ENCODE results near the gene ABHD4. TPM values are rescaled to one million over a fixed set of nuclear protein-coding genes. Genes with fewer than 3 reads are reported as not detected.

ABHD4 gene
- total RNA-seq, 1 experiment from 2014 or later = 10.3 TPM

GRCh38 chr14:22640192-22640591, 42.1 kb downstream of the ABHD4 start:
- Mint-ChIP-seq H3K27me3 (ENCODE audit: insufficient read depth, unreplicated experiment) (no peaks in the 10 kb centered on the region), H3K9me3 (ENCODE audit: unreplicated experiment) (no peaks in the 10 kb centered on the region), H3K4me3 (ENCODE audit: unreplicated experiment) (no peak overlapping the region), H3K4me1 (ENCODE audit: insufficient read depth, unreplicated experiment) (peaks cover 21% of the 10 kb centered on the region), H3K27ac (ENCODE audit: low read depth, unreplicated experiment) (no peak overlapping the region), H3K36me3 (ENCODE audit: insufficient read depth, unreplicated experiment) (no peaks in the 10 kb centered on the region)
- no peak for TF ChIP-seq CTCF (IDR thresholded peaks at IDR 0.05; ENCODE audit: unreplicated experiment)
- ChIA-PET POLR2A (no interaction called here), CTCF (interaction anchor here (1.0 to 1.6 kb wide), 3 partner anchors 11 to 70 kb away, joined by 3 to 8 read pairs (median 6); no protein-coding TSS in a partner anchor)
- intact Hi-C loops (cut with micrococcal nuclease) = no loop called here
- no peak for DNase-seq (ENCODE audit: unreplicated experiment)
- BruUV-seq (replicated peaks) = no TSS peak

DNA sequence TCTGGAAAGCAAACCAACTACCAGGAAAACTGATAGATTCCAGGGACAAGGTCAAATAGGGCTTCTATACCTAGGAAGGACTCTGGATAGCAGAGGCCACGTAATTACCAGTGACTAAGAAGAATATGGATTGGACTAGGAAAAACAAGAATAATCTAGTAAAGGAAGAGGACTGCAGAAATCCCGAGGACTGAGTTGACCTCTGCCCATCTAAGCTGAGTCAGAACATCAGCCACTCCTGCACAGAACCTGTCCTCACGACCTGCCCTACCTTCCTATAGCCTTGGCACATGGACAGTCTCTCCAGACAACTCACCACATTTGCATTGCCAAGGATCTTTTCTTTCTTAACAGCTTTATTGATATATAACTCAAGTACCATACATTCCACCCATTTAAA, 43.7 kb downstream of the ABHD4 start:
- no peaks in the 10 kb centered on the region for H3K27me3 Mint-ChIP-seq (ENCODE audit: insufficient read depth, unreplicated experiment)
- H3K36me3 Mint-ChIP-seq (ENCODE audit: insufficient read depth, unreplicated experiment) = no peaks in the 10 kb centered on the region
- H3K9me3 Mint-ChIP-seq (ENCODE audit: unreplicated experiment) = no peaks in the 10 kb centered on the region
- H3K27ac Mint-ChIP-seq (ENCODE audit: low read depth, unreplicated experiment) = no peak overlapping the region
- TF ChIP-seq CTCF (IDR thresholded peaks at IDR 0.05; ENCODE audit: unreplicated experiment) = no peak
- POLR2A ChIA-PET = interaction anchor here (1.2 to 2.2 kb wide), 4 partner anchors 9 to 52 kb away, joined by 4 to 10 read pairs (median 7); partner anchors contain the start of genes ABHD4 and DAD1
- H3K4me1 Mint-ChIP-seq (ENCODE audit: insufficient read depth, unreplicated experiment) = peaks cover 34% of the 10 kb centered on the region
- CTCF ChIA-PET = interaction anchor here (0.6 to 2.8 kb wide), 9 partner anchors 9 to 781 kb away, joined by 3 to 28 read pairs (median 4); partner anchors contain the start of gene ABHD4
- intact Hi-C loops (cut with micrococcal nuclease) = no loop called here
- BruUV-seq (replicated peaks) = no TSS peak
- DNase-seq (ENCODE audit: unreplicated experiment) = peak; percentile 28
- no peak overlapping the region for H3K4me3 Mint-ChIP-seq (ENCODE audit: unreplicated experiment)

- H3K27ac Mint-ChIP-seq (ENCODE audit: low read depth, unreplicated experiment) = no peak within 1 kb of the TSS
- no peak for DNase-seq (ENCODE audit: unreplicated experiment)
- TF ChIP-seq CTCF (IDR thresholded peaks at IDR 0.05; ENCODE audit: unreplicated experiment) = no peak
- no TSS peak for BruUV-seq (replicated peaks)
- no peaks in the 10 kb centered on the region for H3K27me3 Mint-ChIP-seq (ENCODE audit: insufficient read depth, unreplicated experiment)
- CTCF ChIA-PET = interaction anchor here (0.5 to 6.3 kb wide), 23 partner anchors 9 to 1023 kb away, joined by 3 to 57 read pairs (median 6); partner anchors contain the start of genes ABHD4 and DAD1
- H3K4me3 Mint-ChIP-seq (ENCODE audit: unreplicated experiment) = no peak within 1 kb of the TSS
- intact Hi-C loops (cut with micrococcal nuclease) = loop anchor here (1.0 kb wide), 1 partner anchor 74 kb away; no protein-coding TSS in a partner anchor
- peaks cover 48% of the 10 kb centered on the region for H3K4me1 Mint-ChIP-seq (ENCODE audit: insufficient read depth, unreplicated experiment)
- no peaks in the 10 kb centered on the region for H3K36me3 Mint-ChIP-seq (ENCODE audit: insufficient read depth, unreplicated experiment)
- POLR2A ChIA-PET = interaction anchor here (0.7 to 6.9 kb wide), 8 partner anchors 9 to 193 kb away, joined by 3 to 70 read pairs (median 4); partner anchors contain the start of genes ABHD4 and DAD1
- no peaks in the 10 kb centered on the region for H3K9me3 Mint-ChIP-seq (ENCODE audit: unreplicated experiment)
Observed at GRCh38 chr14:22644305-22644635, 46.2 kb downstream of the ABHD4 start, which contains the start of gene OR6J1. Gene OR6J1 (minus strand): TSS chr14:22644352. CDS start chr14:22634811, 9,541 bp downstream.

GRCh38 chr14:22646570-22647254, 48.6 kb downstream of the ABHD4 start:
- H3K27me3 Mint-ChIP-seq (ENCODE audit: insufficient read depth, unreplicated experiment) = no peaks in the 10 kb centered on the region
- intact Hi-C loops (cut with micrococcal nuclease) = loop anchor here (1.0 to 2.0 kb wide), 2 partner anchors 32 to 57 kb away; partner anchors contain the start of gene DAD1
- TF ChIP-seq CTCF (IDR thresholded peaks at IDR 0.05; ENCODE audit: unreplicated experiment) = no peak
- no peaks in the 10 kb centered on the region for H3K36me3 Mint-ChIP-seq (ENCODE audit: insufficient read depth, unreplicated experiment)
- ChIA-PET POLR2A (interaction anchor here (0.6 to 6.9 kb wide), 8 partner anchors 14 to 1490 kb away, joined by 3 to 70 read pairs (median 4); partner anchors contain the start of genes ABHD4, DAD1 and OXA1L), CTCF (interaction anchor here (0.7 to 6.3 kb wide), 11 partner anchors 10 to 207 kb away, joined by 3 to 57 read pairs (median 6); partner anchors contain the start of genes ABHD4 and OXA1L)
- peak; percentile 77 for DNase-seq (ENCODE audit: unreplicated experiment)
- no peaks in the 10 kb centered on the region for H3K9me3 Mint-ChIP-seq (ENCODE audit: unreplicated experiment)
- H3K4me3 Mint-ChIP-seq (ENCODE audit: unreplicated experiment) = peak overlapping the region; percentile 34
- H3K4me1 Mint-ChIP-seq (ENCODE audit: insufficient read depth, unreplicated experiment) = peaks cover 40% of the 10 kb centered on the region
- TSS peak; percentile 74 for BruUV-seq (replicated peaks)
- H3K27ac Mint-ChIP-seq (ENCODE audit: low read depth, unreplicated experiment) = peak overlapping the region; percentile 94
